SJCRH30 (cell line): ENCODE measurements around the gene OXSR1. TPM values are rescaled to one million over a fixed set of nuclear protein-coding genes. Genes with fewer than 3 reads are reported as not detected.

ENCODE experiments used
- DNase-seq, 2 experiments: peaks; one replicate each; pipeline ENCODE4 v3.0.0-alpha.2; 2015 to 2020
- H3K27ac ChIP-seq: fragments of 250-450 bp; sonication (Bioruptor Pico); 2 replicates; pipeline ENCODE4 v1.5.1; 2020; ENCODE audit warnings: mild to moderate bottlenecking, moderate library complexity
- H3K27me3 ChIP-seq: fragments of 250-450 bp; sonication (Bioruptor Pico); 2 replicates; pipeline ENCODE4 v1.5.1; 2020; ENCODE audit warnings: mild to moderate bottlenecking, moderate library complexity
- H3K36me3 ChIP-seq: fragments of 250-450 bp; sonication (Bioruptor Pico); 2 replicates; pipeline ENCODE4 v1.5.1; 2020; ENCODE audit warnings: mild to moderate bottlenecking, moderate library complexity
- H3K4me1 ChIP-seq: fragments of 250-450 bp; sonication (Bioruptor Pico); 2 replicates; pipeline ENCODE4 v1.5.1; 2020; ENCODE audit warnings: mild to moderate bottlenecking, moderate library complexity
- H3K4me3 ChIP-seq: fragments of 250-450 bp; sonication (Bioruptor Pico); 2 replicates; pipeline ENCODE4 v1.5.1; 2020; ENCODE audit warnings: mild to moderate bottlenecking, moderate library complexity
- H3K9me3 ChIP-seq: fragments of 250-450 bp; sonication (Bioruptor Pico); replicated peaks from 2 replicates; pipeline ENCODE4 v1.5.1; 2020; ENCODE audit warnings: mild to moderate bottlenecking, moderate library complexity
- total RNA-seq: library from RNA; depleted of rRNA; stranded (reverse); fragments of >200 nt; shearing (Covaris generic); gene quantifications from 2 replicates; pipeline ENCODE4 v1.2.3, GENCODE V29; 2014

The OXSR1 gene
- total RNA-seq, 1 experiment from 2014 or later, result 31.6 TPM

- Histone ChIP-seq H3K4me3 (peak overlapping the region; percentile 87), H3K9me3 (no peaks in the 10 kb centered on the region), H3K4me1 (no peaks in the 10 kb centered on the region), H3K27ac (peak overlapping the region; percentile 18), H3K36me3 (no peaks in the 10 kb centered on the region), H3K27me3 (no peaks in the 10 kb centered on the region)
- peak; percentile 49 to 50 for DNase-seq
These were observed 29.0 kb upstream of the OXSR1 start for GRCh38 chr3:38136393-38136776.

- H3K27me3 ChIP-seq, result no peaks in the 10 kb centered on the region
- peak; percentile 97 for DNase-seq
- peak within 1 kb of the TSS; percentile 36 for H3K27ac ChIP-seq
- no peaks in the 10 kb centered on the region for H3K9me3 ChIP-seq
- H3K4me1 ChIP-seq, result no peaks in the 10 kb centered on the region
- no peaks in the 10 kb centered on the region for H3K36me3 ChIP-seq
- H3K4me3 ChIP-seq, result peak within 1 kb of the TSS; percentile 87
These were observed 28.3 kb upstream of the OXSR1 start, which contains the start of gene ACAA1 for GRCh38 chr3:38136777-38137614. ACAA1 (minus strand) TSS chr3:38137127; CDS start chr3:38137035, 92 bp downstream.

- no peaks in the 10 kb centered on the region for H3K4me1 ChIP-seq
- H3K36me3 ChIP-seq, result no peaks in the 10 kb centered on the region
- H3K27ac ChIP-seq, result peak overlapping the region; percentile 46; the same call in 1 of the 2 replicates
- H3K4me3 ChIP-seq, result peak overlapping the region; percentile 87
- DNase-seq, result no peak
- H3K27me3 ChIP-seq, result no peaks in the 10 kb centered on the region
- no peaks in the 10 kb centered on the region for H3K9me3 ChIP-seq
These were observed 27.6 kb upstream of the OXSR1 start for GRCh38 chr3:38137615-38138348.

- H3K4me3 ChIP-seq, result peak within 1 kb of the TSS; percentile 87
- H3K27ac ChIP-seq, result peak within 1 kb of the TSS; percentile 46; the same call in 1 of the 2 replicates
- no peaks in the 10 kb centered on the region for H3K27me3 ChIP-seq
- no peaks in the 10 kb centered on the region for H3K4me1 ChIP-seq
- no peaks in the 10 kb centered on the region for H3K36me3 ChIP-seq
- H3K9me3 ChIP-seq, result no peaks in the 10 kb centered on the region
- DNase-seq, result peak; percentile 22
These were observed 26.8 kb upstream of the OXSR1 start, which contains the start of gene MYD88 for GRCh38 chr3:38138349-38139190. MYD88 (plus strand) TSS chr3:38138661; CDS start chr3:38138701, 40 bp downstream.

GRCh38 chr3:38139191-38139590 is 26.1 kb upstream of the OXSR1 start:
- no peak for DNase-seq
- Histone ChIP-seq H3K27ac (no peak overlapping the region), H3K9me3 (no peaks in the 10 kb centered on the region), H3K27me3 (no peaks in the 10 kb centered on the region), H3K4me1 (no peaks in the 10 kb centered on the region), H3K36me3 (no peaks in the 10 kb centered on the region), H3K4me3 (peak overlapping the region; percentile 87)

GRCh38 chr3:38139652-38140051 is 25.7 kb upstream of the OXSR1 start:
- Histone ChIP-seq H3K9me3 (no peaks in the 10 kb centered on the region), H3K27me3 (no peaks in the 10 kb centered on the region), H3K27ac (no peak overlapping the region), H3K4me3 (no peak overlapping the region), H3K4me1 (no peaks in the 10 kb centered on the region), H3K36me3 (no peaks in the 10 kb centered on the region)
- DNase-seq, result no peak

GRCh38 chr3:38140326-38141172 is 24.8 kb upstream of the OXSR1 start:
- H3K27me3 ChIP-seq, result no peaks in the 10 kb centered on the region
- H3K36me3 ChIP-seq, result no peaks in the 10 kb centered on the region
- H3K4me1 ChIP-seq, result no peaks in the 10 kb centered on the region
- no peak overlapping the region for H3K27ac ChIP-seq
- H3K4me3 ChIP-seq, result no peak overlapping the region
- DNase-seq, result no peak
- H3K9me3 ChIP-seq, result no peaks in the 10 kb centered on the region

GRCh38 chr3:38141173-38141951 is 24.0 kb upstream of the OXSR1 start:
- Histone ChIP-seq H3K4me1 (no peaks in the 10 kb centered on the region), H3K4me3 (no peak overlapping the region)
- no peak for DNase-seq

GRCh38 chr3:38141952-38142273 is 23.4 kb upstream of the OXSR1 start:
- H3K36me3 ChIP-seq, result no peaks in the 10 kb centered on the region
- no peaks in the 10 kb centered on the region for H3K27me3 ChIP-seq
- H3K4me1 ChIP-seq, result no peaks in the 10 kb centered on the region
- DNase-seq, result no peak
- H3K9me3 ChIP-seq, result no peaks in the 10 kb centered on the region
- H3K4me3 ChIP-seq, result no peak overlapping the region
- H3K27ac ChIP-seq, result no peak overlapping the region

More at GRCh38 chr3:38141173-38141951, 24.0 kb upstream of the OXSR1 start:
- Histone ChIP-seq H3K27me3 (no peaks in the 10 kb centered on the region), H3K36me3 (no peaks in the 10 kb centered on the region), H3K27ac (no peak overlapping the region), H3K9me3 (no peaks in the 10 kb centered on the region)

GRCh38 chr3:38142959-38143358 is 22.4 kb upstream of the OXSR1 start:
- Histone ChIP-seq H3K4me1 (no peaks in the 10 kb centered on the region), H3K27me3 (no peaks in the 10 kb centered on the region), H3K27ac (no peak overlapping the region), H3K36me3 (no peaks in the 10 kb centered on the region), H3K4me3 (no peak overlapping the region), H3K9me3 (no peaks in the 10 kb centered on the region)
- DNase-seq, result no peak

GRCh38 chr3:38143511-38143910 is 21.8 kb upstream of the OXSR1 start:
- Histone ChIP-seq H3K9me3 (no peaks in the 10 kb centered on the region), H3K27me3 (no peaks in the 10 kb centered on the region), H3K4me1 (no peaks in the 10 kb centered on the region), H3K36me3 (no peaks in the 10 kb centered on the region), H3K4me3 (no peak overlapping the region), H3K27ac (no peak overlapping the region)
- no peak for DNase-seq

- DNase-seq, result no peak
- Histone ChIP-seq H3K27me3 (no peaks in the 10 kb centered on the region), H3K9me3 (no peaks in the 10 kb centered on the region), H3K4me1 (no peaks in the 10 kb centered on the region), H3K27ac (no peak overlapping the region), H3K4me3 (no peak overlapping the region), H3K36me3 (no peaks in the 10 kb centered on the region)
These were observed 18.8 kb upstream of the OXSR1 start for GRCh38 chr3:38146504-38146903.

- no peaks in the 10 kb centered on the region for H3K27me3 ChIP-seq
- H3K36me3 ChIP-seq, result no peaks in the 10 kb centered on the region
- H3K4me3 ChIP-seq, result no peak overlapping the region
- no peak overlapping the region for H3K27ac ChIP-seq
- DNase-seq, result no peak
- H3K4me1 ChIP-seq, result no peaks in the 10 kb centered on the region
- no peaks in the 10 kb centered on the region for H3K9me3 ChIP-seq
These were observed 17.9 kb upstream of the OXSR1 start for GRCh38 chr3:38147421-38147820.
